Fibroblast of skin of back (primary cell): ENCODE measurements around the gene HNF1B.

Source experiments
- DNase-seq: peaks from one replicate; pipeline ENCODE4 v3.0.0-alpha.2; 2013

The HNF1B gene

GRCh38 chr17:37667039-37667438, 77.8 kb downstream of the HNF1B start:
- no peak for DNase-seq

- DNase-seq: no peak
Observed at GRCh38 chr17:37664214-37664613, 80.6 kb downstream of the HNF1B start.

- DNase-seq: no peak
Observed at GRCh38 chr17:37662353-37662752, 82.5 kb downstream of the HNF1B start.

GRCh38 chr17:37661400-37662014, 83.4 kb downstream of the HNF1B start:
- DNase-seq: no peak

GRCh38 chr17:37659925-37660324, 84.9 kb downstream of the HNF1B start:
- DNase-seq: no peak

GRCh38 chr17:37657202-37657601, 87.7 kb downstream of the HNF1B start:
- DNase-seq: no peak

- DNase-seq: no peak
Observed at GRCh38 chr17:37651849-37652248, 93.0 kb downstream of the HNF1B start.

GRCh38 chr17:37650419-37651003, 94.3 kb downstream of the HNF1B start:
- peak; percentile 58 for DNase-seq

- peak; percentile 83 for DNase-seq
Observed at GRCh38 chr17:37648555-37648954, 96.3 kb downstream of the HNF1B start.

GRCh38 chr17:37647856-37648255, 97.0 kb downstream of the HNF1B start:
- no peak for DNase-seq

GRCh38 chr17:37643869-37644268, 101.0 kb downstream of the HNF1B start:
- peak; percentile 9 for DNase-seq

- peak; percentile 93 for DNase-seq
Observed at GRCh38 chr17:37643118-37643766, 101.6 kb downstream of the HNF1B start, which contains the start of gene DDX52. Gene DDX52, minus strand, starts transcription at chr17:37643446. Its CDS starts 26 bp downstream, at chr17:37643420.

GRCh38 chr17:37642681-37643080, 102.2 kb downstream of the HNF1B start:
- DNase-seq: peak; percentile 20

GRCh38 chr17:37640015-37640414, 104.8 kb downstream of the HNF1B start:
- DNase-seq: no peak

- DNase-seq: no peak
Observed at GRCh38 chr17:37637956-37638355, 106.9 kb downstream of the HNF1B start.
